Neuronal stem cell (in vitro differentiated cells): ENCODE data around the gene USP11.

ENCODE experiments used
- DNase-seq: peaks from one replicate; pipeline ENCODE4 v3.0.0-alpha.2; 2013; ENCODE audit warnings: low spot score
- H2AFZ ChIP-seq: one replicate; pipeline ENCODE4 v1.6.1; 2013; ENCODE audit warnings: mild to moderate bottlenecking, low read length, inconsistent platforms
- H2AK5ac ChIP-seq: 2 replicates; pipeline ENCODE4 v1.6.1; 2013; ENCODE audit warnings: low read depth, mild to moderate bottlenecking, inconsistent platforms, low read length, moderate library complexity, mixed read lengths
- H2BK120ac ChIP-seq: 2 replicates; pipeline ENCODE4 v1.6.1; 2013; ENCODE audit warnings: low read depth, mild to moderate bottlenecking, inconsistent platforms, low read length, moderate library complexity, mixed read lengths
- H2BK12ac ChIP-seq: one replicate; pipeline ENCODE4 v1.6.1; 2013; ENCODE audit warnings: low read length, inconsistent platforms
- H2BK15ac ChIP-seq: 2 replicates; pipeline ENCODE4 v1.6.1; 2013; ENCODE audit warnings: mild to moderate bottlenecking, low read length, inconsistent platforms, mixed read lengths
- H2BK5ac ChIP-seq: one replicate; pipeline ENCODE4 v1.6.1; 2013; ENCODE audit warnings: inconsistent platforms, mild to moderate bottlenecking, low read length, moderate library complexity
- H3K14ac ChIP-seq: one replicate; pipeline ENCODE4 v1.6.1; 2013; ENCODE audit warnings: low read length, inconsistent platforms
- H3K18ac ChIP-seq: 2 replicates; pipeline ENCODE4 v1.6.1; 2013; ENCODE audit warnings: low read length, inconsistent platforms
- H3K23ac ChIP-seq: 2 replicates; pipeline ENCODE4 v1.6.1; 2013; ENCODE audit warnings: low read depth, mild to moderate bottlenecking, mixed read lengths, low read length, inconsistent platforms; ENCODE audit not compliant: poor library complexity
- H3K27ac ChIP-seq: replicated peaks from 3 replicates; pipeline ENCODE4 v1.5.1; 2013; ENCODE audit warnings: low read length, inconsistent platforms
- H3K27me3 ChIP-seq, 3 experiments: 2 replicates each; pipeline ENCODE4 v1.6.1; 2013; ENCODE audit warnings: low read length in 3 of 3, mild to moderate bottlenecking in 2 of 3, inconsistent platforms in 1 of 3, low read depth in 1 of 3, mixed read lengths in 1 of 3, moderate library complexity in 1 of 3; ENCODE audit not compliant: control insufficient read depth in 3 of 3, insufficient read depth in 3 of 3
- H3K36me3 ChIP-seq, 2 donors: replicated peaks in 1 of 2; 2 replicates each; pipeline ENCODE4 v1.6.1; 2013; ENCODE audit warnings: low read length in 2 of 2; ENCODE audit not compliant: control insufficient read depth in 2 of 2, insufficient read depth in 2 of 2
- H3K4ac ChIP-seq: 2 replicates; pipeline ENCODE4 v1.6.1; 2013; ENCODE audit warnings: inconsistent platforms, mild to moderate bottlenecking, low read length, moderate library complexity
- H3K4me1 ChIP-seq, 2 donors: 1 replicate in 1 of 2; 2 replicates in 1 of 2; pipeline ENCODE4 v1.6.1; 2013; ENCODE audit warnings: low read length in 2 of 2, low read depth in 1 of 2; ENCODE audit not compliant: control insufficient read depth in 2 of 2, insufficient read depth in 1 of 2
- H3K4me2 ChIP-seq: one replicate; pipeline ENCODE4 v1.6.1; 2013; ENCODE audit warnings: mild to moderate bottlenecking, low read length, inconsistent platforms; ENCODE audit not compliant: insufficient read depth, poor library complexity, severe bottlenecking
- H3K4me3 ChIP-seq, 2 donors: 2 replicates each; pipeline ENCODE4 v1.5.1; 2013; ENCODE audit warnings: low read length in 2 of 2, mild to moderate bottlenecking in 2 of 2, inconsistent platforms in 1 of 2, moderate library complexity in 1 of 2
- H3K79me1 ChIP-seq: one replicate; pipeline ENCODE4 v1.6.1; 2013; ENCODE audit warnings: low read depth, mild to moderate bottlenecking, inconsistent platforms, low read length, moderate library complexity
- H3K9ac ChIP-seq: one replicate; pipeline ENCODE4 v1.6.1; 2013; ENCODE audit warnings: mild to moderate bottlenecking, low read depth, low read length, inconsistent platforms; ENCODE audit not compliant: poor library complexity
- H3K9me3 ChIP-seq, 2 donors: replicated peaks in 1 of 2; 2 replicates each; pipeline versions ENCODE3 to v1.6.1; 2013; ENCODE audit warnings: low read length in 2 of 2, mild to moderate bottlenecking in 2 of 2, inconsistent platforms in 1 of 2, low read depth in 1 of 2, mixed read lengths in 1 of 2, moderate library complexity in 1 of 2; ENCODE audit not compliant: control insufficient read depth in 2 of 2, insufficient read depth in 1 of 2
- H4K8ac ChIP-seq: one replicate; pipeline ENCODE4 v1.6.1; 2013; ENCODE audit warnings: low read depth, mild to moderate bottlenecking, inconsistent platforms, low read length, moderate library complexity
- H4K91ac ChIP-seq: one replicate; pipeline ENCODE4 v1.6.1; 2013; ENCODE audit warnings: low read length, low read depth, mild to moderate bottlenecking, inconsistent platforms; ENCODE audit not compliant: poor library complexity
- WGBS, 2 donors: extraction: QIAGEN DNeasy Blood & Tissue Kit; methylation state at CpG; one replicate each; pipeline ENCODE4 v1.1.7; 2013; ENCODE audit warnings: missing lambda C conversion rate in 2 of 2, mixed read lengths in 1 of 2; ENCODE audit not compliant: insufficient read length in 2 of 2, insufficient replicate concordance in 1 of 2; ENCODE audit errors: extremely low coverage in 2 of 2; 5-methylcytosine and 5-hydroxymethylcytosine counted together

USP11 gene

GRCh38 chrX:47226071-47226470 lies 6.7 kb upstream of the USP11 start:
- no peak overlapping the region for H3K23ac ChIP-seq
- no CpG with 5 or more reads among the region's 6 CpGs for WGBS, 2 donors
- no peak overlapping the region for H2BK5ac ChIP-seq
- no peak overlapping the region for H3K18ac ChIP-seq
- no peak for DNase-seq
- no peak overlapping the region for H2AFZ ChIP-seq
- peaks cover 0 to 1% of the 10 kb centered on the region in 2 donors for H3K4me1 ChIP-seq
- H2BK120ac ChIP-seq: no peak overlapping the region
- H3K4me2 ChIP-seq: no peak overlapping the region
- H3K27ac ChIP-seq: no peak overlapping the region
- no peak overlapping the region for H2BK12ac ChIP-seq
- no peak overlapping the region for H3K4me3 ChIP-seq
- no peak overlapping the region for H3K9ac ChIP-seq
- peaks cover 41 to 91% of the 10 kb centered on the region in 2 donors for H3K36me3 ChIP-seq
- H3K27me3 ChIP-seq: peaks cover 0 to 8% (median 0%) of the 10 kb centered on the region in 3 experiments
- H3K9me3 ChIP-seq: no peaks in the 10 kb centered on the region
- no peak overlapping the region for H2BK15ac ChIP-seq
- H3K4ac ChIP-seq: no peak overlapping the region
- peaks cover 6% of the 10 kb centered on the region for H3K79me1 ChIP-seq
- no peak overlapping the region for H4K91ac ChIP-seq
- H3K14ac ChIP-seq: no peak overlapping the region
- H4K8ac ChIP-seq: no peak overlapping the region
- H2AK5ac ChIP-seq: no peak overlapping the region

DNA sequence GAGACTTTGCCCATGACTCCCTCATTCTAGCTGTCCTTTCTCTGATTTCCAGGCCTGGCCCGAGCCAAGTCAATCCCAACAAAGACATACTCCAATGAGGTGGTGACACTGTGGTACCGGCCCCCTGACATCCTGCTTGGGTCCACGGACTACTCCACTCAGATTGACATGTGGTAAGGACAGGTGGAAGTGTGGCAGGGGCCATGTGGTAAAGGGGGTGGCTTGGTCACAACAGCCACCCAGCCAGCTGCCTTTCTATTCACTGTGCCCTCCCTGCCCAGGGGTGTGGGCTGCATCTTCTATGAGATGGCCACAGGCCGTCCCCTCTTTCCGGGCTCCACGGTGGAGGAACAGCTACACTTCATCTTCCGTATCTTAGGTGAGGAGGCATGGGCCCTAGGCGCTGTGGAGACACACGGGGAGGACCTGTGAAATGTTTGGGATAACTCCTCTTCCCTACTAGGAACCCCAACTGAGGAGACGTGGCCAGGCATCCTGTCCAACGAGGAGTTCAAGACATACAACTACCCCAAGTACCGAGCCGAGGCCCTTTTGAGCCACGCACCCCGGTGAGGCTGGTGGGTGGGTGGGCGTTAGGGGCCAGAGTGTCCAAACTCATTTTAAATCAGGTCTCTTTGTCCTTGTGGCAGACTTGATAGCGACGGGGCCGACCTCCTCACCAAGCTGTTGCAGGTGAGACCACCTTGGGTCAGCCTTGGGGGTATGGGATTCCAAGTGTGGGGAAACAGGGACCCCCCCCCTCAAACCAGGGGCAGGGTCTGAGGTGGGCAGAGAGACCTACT lies 6.1 kb upstream of the USP11 start:
- Histone ChIP-seq H2AK5ac (no peak overlapping the region), H3K4me1 (peaks cover 0 to 1% of the 10 kb centered on the region in 2 donors), H3K36me3 (peaks cover 41 to 86% of the 10 kb centered on the region in 2 donors), H3K79me1 (peaks cover 3% of the 10 kb centered on the region), H3K4ac (no peak overlapping the region), H3K18ac (no peak overlapping the region), H3K27ac (no peak overlapping the region), H2BK5ac (no peak overlapping the region), H3K4me2 (no peak overlapping the region), H3K14ac (no peak overlapping the region), H3K23ac (no peak overlapping the region), H2BK15ac (no peak overlapping the region), H2AFZ (no peak overlapping the region), H4K8ac (no peak overlapping the region), H3K27me3 (peaks cover 0 to 8% (median 0%) of the 10 kb centered on the region in 3 experiments), H2BK120ac (no peak overlapping the region), H4K91ac (no peak overlapping the region), H3K9me3 (no peaks in the 10 kb centered on the region), H3K4me3 (no peak overlapping the region), H2BK12ac (no peak overlapping the region), H3K9ac (no peak overlapping the region)
- WGBS, 2 donors: no CpG with 5 or more reads among the region's 19 CpGs
- no peak for DNase-seq

- no peak for DNase-seq
- no peak overlapping the region for H3K27ac ChIP-seq
- no peak overlapping the region for H3K4ac ChIP-seq
- H2BK5ac ChIP-seq: no peak overlapping the region
- WGBS, 2 donors: no CpG with 5 or more reads among the region's 9 CpGs
- no peak overlapping the region for H3K18ac ChIP-seq
- peaks cover 41 to 80% of the 10 kb centered on the region in 2 donors for H3K36me3 ChIP-seq
- no peak overlapping the region for H2AFZ ChIP-seq
- peaks cover under 1 to 4% of the 10 kb centered on the region in 2 donors for H3K4me1 ChIP-seq
- H3K23ac ChIP-seq: no peak overlapping the region
- no peak overlapping the region for H3K4me3 ChIP-seq
- no peak overlapping the region for H4K8ac ChIP-seq
- no peak overlapping the region for H2AK5ac ChIP-seq
- no peak overlapping the region for H3K14ac ChIP-seq
- no peak overlapping the region for H3K4me2 ChIP-seq
- peaks cover 3% of the 10 kb centered on the region for H3K79me1 ChIP-seq
- no peaks in the 10 kb centered on the region for H3K9me3 ChIP-seq
- H2BK120ac ChIP-seq: no peak overlapping the region
- no peak overlapping the region for H3K9ac ChIP-seq
- H2BK15ac ChIP-seq: no peak overlapping the region
- no peak overlapping the region for H2BK12ac ChIP-seq
- peaks cover 0 to 8% (median 0%) of the 10 kb centered on the region in 3 experiments for H3K27me3 ChIP-seq
- H4K91ac ChIP-seq: no peak overlapping the region
Observed at GRCh38 chrX:47227334-47227583, 5.5 kb upstream of the USP11 start.

DNA sequence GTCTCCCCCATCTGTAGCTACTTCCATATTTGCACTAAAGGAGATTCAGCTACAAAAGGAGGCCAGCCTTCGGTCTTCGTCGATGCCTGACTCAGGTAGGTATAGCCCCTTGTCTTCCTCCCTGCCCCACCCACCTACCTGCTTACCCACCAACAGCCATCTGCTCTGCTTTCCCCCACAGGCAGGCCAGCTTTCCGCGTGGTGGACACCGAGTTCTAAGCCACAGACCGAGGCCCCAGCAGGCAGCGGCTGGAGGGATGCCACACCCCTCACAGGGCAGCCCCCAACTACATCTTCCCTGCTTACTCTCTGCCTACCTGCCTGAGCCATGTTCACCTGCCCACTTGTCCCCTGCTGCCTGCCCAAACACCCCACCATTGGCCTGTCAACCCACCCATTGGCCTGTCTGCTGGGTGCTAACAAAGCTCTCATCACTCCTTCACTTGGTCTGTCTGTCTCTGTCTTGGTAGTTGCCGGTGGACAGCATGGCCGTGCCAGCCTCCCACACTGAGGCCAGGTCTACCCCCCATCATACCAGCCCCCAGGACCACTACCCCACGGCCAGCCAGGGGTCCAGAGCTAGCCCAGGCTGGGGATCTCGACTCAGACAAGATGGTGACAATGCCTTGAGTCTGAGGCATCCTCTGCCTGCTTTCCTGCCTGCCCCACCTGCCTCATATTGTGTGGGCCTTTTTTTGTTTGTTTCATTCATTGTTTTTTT lies 4.1 kb upstream of the USP11 start:
- Histone ChIP-seq H3K27me3 (peaks cover 0 to 8% (median 0%) of the 10 kb centered on the region in 3 experiments), H3K4ac (no peak overlapping the region), H3K18ac (no peak overlapping the region), H3K79me1 (no peaks in the 10 kb centered on the region), H3K9me3 (no peaks in the 10 kb centered on the region), H3K9ac (peak overlapping the region; percentile 21), H2AFZ (no peak overlapping the region), H2BK15ac (no peak overlapping the region), H3K4me3 (no peak overlapping the region), H2AK5ac (no peak overlapping the region), H3K23ac (no peak overlapping the region), H3K36me3 (peaks cover 33 to 67% of the 10 kb centered on the region in 2 donors), H4K91ac (no peak overlapping the region), H3K27ac (no peak overlapping the region), H2BK5ac (no peak overlapping the region), H2BK12ac (no peak overlapping the region), H3K14ac (no peak overlapping the region), H3K4me2 (no peak overlapping the region), H3K4me1 (peaks cover 3 to 8% of the 10 kb centered on the region in 2 donors), H2BK120ac (no peak overlapping the region), H4K8ac (no peak overlapping the region)
- no CpG with 5 or more reads among the region's 12 CpGs for WGBS, 2 donors
- no peak for DNase-seq
